T-cell (primary cell): ENCODE results near the gene TMSB15B. TPM values are rescaled to one million over a fixed set of nuclear protein-coding genes. Genes with fewer than 3 reads are reported as not detected.
"Not testable (repeated sequence)": the region's sequence is repeated elsewhere in the genome, so short reads cannot be mapped to it uniquely, and the experiment has no call there.

Experiments used
- ATAC-seq, 4 experiments: fragments of 200-7000 bp in 3 of 4; fragments of 150-1000 bp in 1 of 4; cut with Tn5 transposase; replicated peaks in 1 of 4; 1 replicate in 3 of 4; 2 replicates in 1 of 4; pipeline ENCODE4 v1.10.0; 2021; ENCODE audit warnings: moderate library complexity in 3 of 4, mild to moderate bottlenecking in 2 of 4, moderate number of reproducible peaks in 1 of 4
- CTCF ChIA-PET, 2 donors: fragments of 300-600 bp; sonication (Branson Sonifier 250); formaldehyde crosslinking; loops; one replicate each; lab custom pipeline; 2022; ENCODE audit warnings: antibody characterized with exemption in 2 of 2; lab: Charles Lee
- POLR2A ChIA-PET, 2 donors: fragments of 300-600 bp; sonication (Branson Sonifier 250); formaldehyde crosslinking; loops; one replicate each; lab custom pipeline; 2022; ENCODE audit warnings: antibody characterized with exemption in 2 of 2; lab: Charles Lee
- DNase-seq, 35 experiments: peaks; one replicate each; pipeline versions ENCODE4 v3.0.0 to v3.0.0-alpha.2; 2013 to 2023
- H3K27ac ChIP-seq: one replicate; pipeline ENCODE4 v1.5.1; 2013; ENCODE audit warnings: low read length
- H3K27me3 ChIP-seq, 2 experiments: replicated peaks in 1 of 2; 1 replicate in 1 of 2; 2 replicates in 1 of 2; pipeline versions ENCODE4 v1.6.1 to v1.7.0; 2013; ENCODE audit warnings: low read length in 1 of 2, mixed read lengths in 1 of 2; ENCODE audit not compliant: control insufficient read depth in 2 of 2, insufficient read depth in 2 of 2; ENCODE audit errors: extremely low read depth in 1 of 2
- H3K36me3 ChIP-seq, 2 donors: 1 replicate in 1 of 2; 2 replicates in 1 of 2; pipeline versions ENCODE4 v1.6.1 to v1.7.0; 2013; ENCODE audit warnings: low read length in 1 of 2; ENCODE audit not compliant: control insufficient read depth in 2 of 2, insufficient read depth in 1 of 2; ENCODE audit errors: extremely low read depth in 1 of 2
- H3K4me1 ChIP-seq, 2 experiments: 1 replicate in 1 of 2; 2 replicates in 1 of 2; pipeline versions ENCODE4 v1.6.1 to v1.7.0; 2013; ENCODE audit warnings: low read length in 2 of 2, mixed read lengths in 1 of 2; ENCODE audit not compliant: insufficient read depth in 2 of 2, control insufficient read depth in 1 of 2; ENCODE audit errors: extremely low read depth in 1 of 2
- H3K4me3 ChIP-seq, 2 donors: 1 replicate in 1 of 2; 2 replicates in 1 of 2; pipeline versions ENCODE4 v1.5.1 to v1.7.0; 2013; ENCODE audit warnings: mild to moderate bottlenecking in 2 of 2, low read length in 1 of 2, moderate library complexity in 1 of 2; ENCODE audit not compliant: control insufficient read depth in 1 of 2; ENCODE audit errors: extremely low read depth in 1 of 2
- H3K9me3 ChIP-seq: 2 replicates; pipeline ENCODE4 v1.7.0; 2013
- H3K27ac Mint-ChIP-seq, 2 donors: one replicate each; pipeline ENCODE4 v1.8.0; 2020 to 2021; ENCODE audit warnings: mild to moderate bottlenecking in 2 of 2, mixed read lengths in 2 of 2
- H3K27me3 Mint-ChIP-seq, 2 donors: one replicate each; pipeline ENCODE4 v1.8.0; 2021 to 2022; ENCODE audit warnings: mixed read lengths in 2 of 2
- H3K36me3 Mint-ChIP-seq: one replicate; pipeline ENCODE4 v1.8.0; 2021; ENCODE audit warnings: mixed read lengths
- H3K4me1 Mint-ChIP-seq, 3 donors: one replicate each; pipeline ENCODE4 v1.8.0; 2020 to 2022; ENCODE audit warnings: mixed read lengths in 3 of 3, mild to moderate bottlenecking in 1 of 3
- H3K4me3 Mint-ChIP-seq, 3 donors: one replicate each; pipeline ENCODE4 v1.8.0; 2020 to 2022; ENCODE audit warnings: mild to moderate bottlenecking in 3 of 3, mixed read lengths in 3 of 3, moderate library complexity in 3 of 3
- H3K9me3 Mint-ChIP-seq, 3 donors: one replicate each; pipeline ENCODE4 v1.8.0; 2020 to 2022; ENCODE audit warnings: mixed read lengths in 3 of 3
- WGBS: methylation state at CpG from one replicate; pipeline ENCODE4 v1.1.5; 2013; ENCODE audit warnings: missing lambda C conversion rate; ENCODE audit not compliant: insufficient coverage; 5-methylcytosine and 5-hydroxymethylcytosine counted together
- total RNA-seq, 35 experiments: library from RNA in 6 of 35; stranded (reverse) in 6 of 35; fragments of 120-200 nt in 1 of 35; gene quantifications; one replicate each; pipeline versions ENCODE4 v1.2.1 to v1.2.4 and lab custom pipeline; 2013 to 2026

TMSB15B gene
- total RNA-seq (1 to 10 TPM; 4.1 to 9.1 (median 5.0) TPM), total RNA-seq (lab: John Stamatoyannopoulos, UW) (0.76 to 2.8 (median 1.4) reads per million in 29 experiments)
- 4.4 TPM for total RNA-seq (2013)

DNA sequence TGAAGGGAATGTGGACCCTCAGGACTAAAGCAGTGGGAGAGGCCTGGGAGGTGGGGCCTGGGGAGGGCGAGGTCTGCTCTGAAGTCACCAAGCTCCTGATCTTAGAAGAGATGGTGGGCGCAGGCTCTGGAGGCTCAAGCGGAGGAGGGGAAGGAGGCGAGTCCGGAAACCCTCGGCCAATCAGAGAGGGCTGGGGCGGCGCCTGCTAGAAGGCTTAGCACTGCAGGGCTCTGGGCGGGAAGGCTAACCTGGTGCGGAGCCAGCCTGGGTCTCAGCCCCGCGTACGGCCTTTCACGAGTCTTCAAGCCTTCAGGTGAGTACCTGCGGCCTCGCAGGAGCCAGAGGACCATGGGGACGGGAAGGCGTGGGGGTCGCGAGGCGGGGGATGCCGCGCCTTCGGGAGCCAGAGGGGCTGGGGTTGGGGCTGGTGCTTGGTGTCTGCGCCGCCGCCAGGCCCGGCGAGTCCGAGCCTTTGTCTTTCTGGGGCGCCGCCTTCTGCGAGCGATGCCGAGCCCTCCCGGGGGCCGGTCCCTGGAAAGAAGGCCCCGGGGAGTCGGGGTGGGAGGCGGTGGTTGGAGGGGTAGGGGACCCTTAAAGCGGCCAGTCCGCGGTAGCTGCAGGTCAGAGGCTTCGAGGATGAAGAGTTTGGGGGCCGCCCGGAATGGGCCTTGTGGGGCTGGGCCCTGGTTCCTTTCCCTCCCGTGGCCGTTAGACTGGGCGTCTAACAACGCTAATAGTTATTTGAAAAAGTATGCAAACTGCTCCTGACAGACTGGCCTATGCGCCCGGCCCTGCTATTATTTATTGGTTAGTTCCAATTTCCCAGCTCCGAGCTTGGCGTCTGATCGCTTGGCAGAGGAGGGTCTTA lies at the start of gene TMSB15B:
TMSB15B (plus strand) TSS at position 217 of the 868 bp plus-strand sequence.
- H3K4me1 ChIP-seq, H3K9me3 ChIP-seq, H3K27me3 Mint-ChIP-seq, CTCF ChIA-PET, H3K27ac ChIP-seq, H3K36me3 ChIP-seq, H3K4me3 ChIP-seq, H3K27me3 ChIP-seq, DNase-seq, H3K36me3 Mint-ChIP-seq, POLR2A ChIA-PET, H3K9me3 Mint-ChIP-seq, H3K4me3 Mint-ChIP-seq, H3K4me1 Mint-ChIP-seq, H3K27ac Mint-ChIP-seq: not testable (repeated sequence)
- WGBS: no CpG with 5 or more reads among the region's 55 CpGs
- peak; percentile 97 to 99 (median 98) for ATAC-seq

- POLR2A ChIA-PET: no interaction called here
- no peak overlapping the region for H3K4me3 ChIP-seq
- DNase-seq (no peak), ATAC-seq (no peak)
- Mint-ChIP-seq H3K27ac (no peak overlapping the region), H3K27me3 (peaks cover 0 to 9% of the 10 kb centered on the region in 2 donors), H3K36me3 (peaks cover 5% of the 10 kb centered on the region), H3K9me3 (no peaks in the 10 kb centered on the region), H3K4me1 (peaks cover 3 to 6% (median 3%) of the 10 kb centered on the region in 3 donors), H3K4me3 (no peak overlapping the region)
- no peaks in the 10 kb centered on the region for H3K27me3 ChIP-seq
- 100% methylated on average over 1 of the region's 10 CpGs for whole genome bisulfite sequencing
- no peak overlapping the region for H3K27ac ChIP-seq
- no peaks in the 10 kb centered on the region for H3K36me3 ChIP-seq
- H3K4me1 ChIP-seq: peaks cover 0 to 5% of the 10 kb centered on the region in 2 experiments
- CTCF ChIA-PET: no interaction called here
- no peaks in the 10 kb centered on the region for H3K9me3 ChIP-seq
These were observed 48.9 kb upstream of the TMSB15B start for GRCh38 chrX:103913356-103914020.

DNA sequence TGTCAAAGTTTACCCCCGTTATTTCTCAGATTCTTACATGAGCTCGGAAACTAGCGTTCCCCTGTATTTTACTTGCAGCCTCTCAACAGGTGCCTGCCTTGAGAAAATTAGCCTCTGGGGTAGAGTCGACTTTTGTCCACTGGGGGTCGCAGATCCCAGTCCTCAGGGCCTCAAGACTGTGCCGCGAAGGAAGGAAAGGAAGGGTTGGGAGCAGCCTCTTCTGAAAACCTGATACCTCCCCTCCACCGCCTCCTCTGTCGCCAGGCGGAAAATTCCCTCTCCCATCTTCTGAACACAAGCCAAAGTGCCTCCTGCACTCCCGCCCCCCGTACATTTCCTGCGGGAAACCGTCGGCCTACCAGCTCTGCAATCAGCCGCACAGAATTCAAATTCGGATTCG lies 44.4 kb upstream of the TMSB15B start:
- ATAC-seq: peak; percentile 39 to 44 (median 42)
- peaks cover 2 to 21% of the 10 kb centered on the region in 2 experiments for H3K4me1 ChIP-seq
- H3K36me3 ChIP-seq: no peaks in the 10 kb centered on the region
- ChIA-PET POLR2A (interaction anchor here in 1 of 2 donors (0.5 kb wide), 1 partner anchor 231 kb away, joined by 5 read pairs; no protein-coding TSS in a partner anchor), CTCF (interaction anchor here in 1 of 2 donors (0.6 to 1.0 kb wide), 3 partner anchors 9 to 428 kb away, joined by 3 to 4 read pairs (median 4); no protein-coding TSS in a partner anchor)
- Mint-ChIP-seq H3K9me3 (no peaks in the 10 kb centered on the region), H3K4me3 (peak overlapping the region; percentile 87 to 91 (median 91)), H3K36me3 (peaks cover 5% of the 10 kb centered on the region), H3K27me3 (peaks cover 0 to 15% of the 10 kb centered on the region in 2 donors), H3K27ac (peak overlapping the region; percentile 89), H3K4me1 (peaks cover 19 to 28% (median 20%) of the 10 kb centered on the region in 3 donors)
- peak overlapping the region; percentile 56 to 82 for H3K4me3 ChIP-seq
- peaks cover 0 to 2% of the 10 kb centered on the region in 2 experiments for H3K27me3 ChIP-seq
- DNase-seq: peak in 31 of 35 experiments; percentile 4 to 67 (median 27)
- peak overlapping the region; percentile 68 for H3K27ac ChIP-seq
- WGBS: no CpG with 5 or more reads among the region's 18 CpGs
- no peaks in the 10 kb centered on the region for H3K9me3 ChIP-seq

GRCh38 chrX:103918571-103919269 lies 43.7 kb upstream of the TMSB15B start:
- peaks cover 0 to 15% of the 10 kb centered on the region in 2 donors for H3K27me3 Mint-ChIP-seq
- ChIA-PET POLR2A (interaction anchor here (0.5 kb wide), 2 partner anchors 74 to 232 kb away, joined by 3 to 5 read pairs; no protein-coding TSS in a partner anchor), CTCF (interaction anchor here in 1 of 2 donors (0.5 to 1.7 kb wide), 4 partner anchors 10 to 277 kb away, joined by 3 to 8 read pairs (median 4); no protein-coding TSS in a partner anchor)
- WGBS: 0% methylated on average over 29 of the region's 64 CpGs
- H3K27ac Mint-ChIP-seq: peak overlapping the region; percentile 89
- Histone ChIP-seq H3K4me1 (peaks cover 2 to 21% of the 10 kb centered on the region in 2 experiments), H3K4me3 (peak overlapping the region; percentile 59 to 82), H3K36me3 (no peaks in the 10 kb centered on the region), H3K27ac (peak overlapping the region; percentile 68), H3K27me3 (peaks cover 0 to 2% of the 10 kb centered on the region in 2 experiments), H3K9me3 (no peaks in the 10 kb centered on the region)
- ATAC-seq (peak; percentile 78 to 87 (median 80)), DNase-seq (peak; percentile 20 to 69 (median 47))
- no peaks in the 10 kb centered on the region for H3K9me3 Mint-ChIP-seq
- peaks cover 5% of the 10 kb centered on the region for H3K36me3 Mint-ChIP-seq
- peak overlapping the region; percentile 87 to 91 (median 91) for H3K4me3 Mint-ChIP-seq
- H3K4me1 Mint-ChIP-seq: peaks cover 19 to 28% (median 20%) of the 10 kb centered on the region in 3 donors

DNA sequence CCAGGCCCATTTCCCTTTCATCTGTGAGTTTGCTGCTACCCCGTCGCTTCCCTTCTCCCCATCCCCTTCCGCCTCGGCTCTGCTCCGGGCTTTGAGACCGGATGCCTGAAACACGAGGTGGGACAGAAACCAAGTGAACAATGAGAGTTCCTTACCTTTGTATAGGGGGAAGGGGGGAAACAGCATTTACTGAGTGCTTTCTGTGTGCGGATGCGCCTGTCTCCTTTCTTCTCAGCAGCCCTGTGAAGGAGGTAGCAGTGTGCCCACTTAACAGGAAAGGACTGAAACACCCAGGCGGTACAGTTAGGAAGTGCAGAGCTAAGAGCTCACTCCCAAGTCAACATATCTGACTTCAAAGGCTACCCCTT lies 43.2 kb upstream of the TMSB15B start:
- H3K4me1 ChIP-seq: peaks cover 2 to 21% of the 10 kb centered on the region in 2 experiments
- peaks cover 0 to 15% of the 10 kb centered on the region in 2 donors for H3K27me3 Mint-ChIP-seq
- H3K36me3 ChIP-seq: no peaks in the 10 kb centered on the region
- ChIA-PET CTCF (interaction anchor here in 1 of 2 donors (0.5 to 1.7 kb wide), 2 partner anchors 21 to 230 kb away, joined by 4 to 8 read pairs; no protein-coding TSS in a partner anchor), POLR2A (interaction anchor here in 1 of 2 donors (0.5 kb wide), 1 partner anchor 75 kb away, joined by 3 read pairs; no protein-coding TSS in a partner anchor)
- no CpG with 5 or more reads among the region's 10 CpGs for WGBS
- H3K4me1 Mint-ChIP-seq: peaks cover 19 to 30% (median 20%) of the 10 kb centered on the region in 3 donors
- H3K27ac Mint-ChIP-seq: peak overlapping the region; percentile 89
- peak overlapping the region; percentile 87 to 91 (median 91) for H3K4me3 Mint-ChIP-seq
- peak in 25 of 35 experiments; percentile 1 to 58 (median 11) for DNase-seq
- ATAC-seq: peak; percentile 59 to 67 (median 64)
- H3K4me3 ChIP-seq: peak overlapping the region; percentile 59 to 82
- H3K27ac ChIP-seq: peak overlapping the region; percentile 68
- peaks cover 5% of the 10 kb centered on the region for H3K36me3 Mint-ChIP-seq
- no peaks in the 10 kb centered on the region for H3K9me3 ChIP-seq
- no peaks in the 10 kb centered on the region for H3K9me3 Mint-ChIP-seq
- H3K27me3 ChIP-seq: peaks cover 0 to 2% of the 10 kb centered on the region in 2 experiments
